Nasal cavity respiratory epithelium epithelial cell of viscerocranial mucosa (primary cell): Measurements from ENCODE around the gene BTN1A1. TPM values are rescaled to one million over a fixed set of nuclear protein-coding genes. Genes with fewer than 3 reads are reported as not detected.

Experiments used
- total RNA-seq: library from RNA; depleted of rRNA; stranded (reverse); fragments of >200 nt; gene quantifications from 2 replicates; pipeline ENCODE4 v1.2.3, GENCODE V29; 2014

The BTN1A1 gene
- total RNA-seq = not detected in 2 replicates

GRCh38 chr6:26500102-26500501 lies at the start of gene BTN1A1:
BTN1A1 (plus strand) TSS chr6:26500303; CDS start chr6:26501287, 984 bp downstream.

GRCh38 chr6:26457806-26458688 lies 42.1 kb upstream of the BTN1A1 start, which contains the start of gene BTN2A1:
BTN2A1 (plus strand) TSS chr6:26457955; CDS start chr6:26458637, 682 bp downstream.

GRCh38 chr6:26537846-26538571 lies 37.9 kb downstream of the BTN1A1 start, which contains the start of gene HMGN4:
HMGN4 (plus strand) TSS chr6:26538366; CDS start chr6:26545207, 6,841 bp downstream.

Other genes starting within 250 kb of the BTN1A1 start
- gene BTN3A2, start 135.1 kb upstream of the BTN1A1 start, total RNA-seq = 1.7 and 12.8 TPM in 2 replicates
- 3.4 and 3.6 TPM in 2 replicates for gene BTN2A2, start 117.2 kb upstream of the BTN1A1 start, total RNA-seq
- gene BTN3A1, start 98.0 kb upstream of the BTN1A1 start, total RNA-seq = 4.1 and 16.4 TPM in 2 replicates
- gene BTN3A3, start 59.8 kb upstream of the BTN1A1 start, total RNA-seq = 0.68 and 9.0 TPM in 2 replicates
- 6.2 and 9.7 TPM in 2 replicates for gene BTN2A1, start 42.3 kb upstream of the BTN1A1 start, total RNA-seq
- gene HMGN4, start 38.1 kb downstream of the BTN1A1 start, total RNA-seq = 91.2 and 105 TPM in 2 replicates
- gene ABT1, start 96.7 kb downstream of the BTN1A1 start, total RNA-seq = 12.4 and 15.4 TPM in 2 replicates
- gene ZNF322, start 159.4 kb downstream of the BTN1A1 start, total RNA-seq = 12.0 and 24.4 TPM in 2 replicates